Measurements from ENCODE around the gene FERMT2.

GRCh38 chr14:52848626-52849025 is 102.2 kb downstream of the FERMT2 start:
- no peak for TF ChIP-seq POLR2A (IDR thresholded peaks at IDR 0.05; ENCODE audit: low read depth, low read length)
- TF ChIP-seq POLR2AphosphoS5 (IDR thresholded peaks at IDR 0.05; ENCODE audit: low read depth, low read length) = no peak
- no peak for TF ChIP-seq TAF1 (IDR thresholded peaks at IDR 0.05; ENCODE audit: borderline replicate concordance, low read depth, low read length)

Measured in GM12892 (cell line).